Activated T-cell treated with anti-CD3 and anti-CD28 coated beads for 1 hour (primary cell): ENCODE measurements around the gene RBM47.
"Not testable (repeated sequence)": the region's sequence is repeated elsewhere in the genome, so short reads cannot be mapped to it uniquely, and the experiment has no call there.

Experiments used
- DNase-seq: peaks from one replicate; pipeline ENCODE4 v3.0.0-alpha.2; 2020; ENCODE audit warnings: low read depth

The RBM47 gene

GRCh38 chr4:40629401-40630334 lies at the start of gene RBM47:
TSS of gene RBM47 (minus strand) at chr4:40629864. CDS start at chr4:40438893, 190,971 bp downstream.
- peak; percentile 4 for DNase-seq

- no peak for DNase-seq
Observed at GRCh38 chr4:40678421-40678820, 48.8 kb upstream of the RBM47 start.

GRCh38 chr4:40675166-40675565 lies 45.5 kb upstream of the RBM47 start:
- DNase-seq, result no peak

GRCh38 chr4:40672528-40673522 lies 43.2 kb upstream of the RBM47 start:
- DNase-seq, result no peak

- DNase-seq, result no peak
Observed at GRCh38 chr4:40669504-40669903, 39.8 kb upstream of the RBM47 start.

- no peak for DNase-seq
Observed at GRCh38 chr4:40665842-40666241, 36.2 kb upstream of the RBM47 start.

GRCh38 chr4:40662962-40663604 lies 33.4 kb upstream of the RBM47 start:
- DNase-seq, result no peak

- DNase-seq, result no peak
Observed at GRCh38 chr4:40661803-40662202, 32.1 kb upstream of the RBM47 start.

GRCh38 chr4:40656201-40656863 lies 26.7 kb upstream of the RBM47 start:
- DNase-seq, result no peak

GRCh38 chr4:40651280-40651679 lies 21.6 kb upstream of the RBM47 start:
- no peak for DNase-seq

GRCh38 chr4:40649321-40649720 lies 19.7 kb upstream of the RBM47 start:
- DNase-seq, result no peak

- DNase-seq, result no peak
Observed at GRCh38 chr4:40648742-40649281, 19.1 kb upstream of the RBM47 start.

- DNase-seq, result no peak
Observed at GRCh38 chr4:40648131-40648530, 18.5 kb upstream of the RBM47 start.

- DNase-seq, result no peak
Observed at GRCh38 chr4:40645586-40645985, 15.9 kb upstream of the RBM47 start.

GRCh38 chr4:40632080-40632479 lies 2.4 kb upstream of the RBM47 start:
- DNase-seq, result no peak

GRCh38 chr4:40630335-40631021 lies 814 bp upstream of the RBM47 start:
- DNase-seq, result no peak

- no peak for DNase-seq
Observed at GRCh38 chr4:40628888-40629287, 776 bp downstream of the RBM47 start.

- DNase-seq, result not testable (repeated sequence)
Observed at GRCh38 chr4:40628407-40628806, 1.3 kb downstream of the RBM47 start.

- DNase-seq, result no peak
Observed at GRCh38 chr4:40627540-40627939, 2.1 kb downstream of the RBM47 start.

- DNase-seq, result no peak
Observed at GRCh38 chr4:40626183-40626990, 3.3 kb downstream of the RBM47 start.
